Hepatocyte (in vitro differentiated cells): ENCODE results near the gene IGLL5. TPM values are rescaled to one million over a fixed set of nuclear protein-coding genes. Genes with fewer than 3 reads are reported as not detected.

Source experiments
- DNase-seq: peaks from one replicate; pipeline ENCODE4 v3.0.0-alpha.2; 2016; ENCODE audit warnings: low spot score
- H2AFZ ChIP-seq: fragments of 200-600 bp; sonication (generic); 2 replicates; pipeline ENCODE4 v1.6.0; 2016; ENCODE audit warnings: antibody characterized with exemption, mild to moderate bottlenecking
- H3K27ac ChIP-seq: fragments of 200-600 bp; sonication (generic); 2 replicates; pipeline ENCODE4 v1.5.1; 2016; ENCODE audit warnings: mild to moderate bottlenecking
- H3K27me3 ChIP-seq: fragments of 200-600 bp; sonication (generic); 2 replicates; pipeline ENCODE4 v1.6.1; 2016
- H3K36me3 ChIP-seq: fragments of 200-600 bp; sonication (generic); replicated peaks from 2 replicates; pipeline ENCODE4 v1.5.1; 2016; ENCODE audit warnings: low read depth; ENCODE audit not compliant: insufficient read depth
- H3K4me1 ChIP-seq: fragments of 200-600 bp; sonication (generic); 2 replicates; pipeline ENCODE4 v1.5.1; 2016; ENCODE audit warnings: mild to moderate bottlenecking, moderate library complexity; ENCODE audit not compliant: insufficient read depth
- H3K4me2 ChIP-seq: fragments of 200-600 bp; sonication (generic); 2 replicates; pipeline ENCODE4 v1.6.0; 2016
- H3K4me3 ChIP-seq: fragments of 200-600 bp; sonication (generic); 2 replicates; pipeline ENCODE4 v1.5.1; 2016; ENCODE audit warnings: mild to moderate bottlenecking
- H3K79me2 ChIP-seq: fragments of 200-600 bp; sonication (generic); 2 replicates; pipeline ENCODE4 v1.6.0; 2017; ENCODE audit warnings: mild to moderate bottlenecking
- H3K9me2 ChIP-seq: fragments of 200-600 bp; sonication (generic); replicated peaks from 2 replicates; pipeline ENCODE4 v1.6.0; 2017; ENCODE audit warnings: mild to moderate bottlenecking; ENCODE audit not compliant: insufficient read depth
- H3K9me3 ChIP-seq: fragments of 200-600 bp; sonication (generic); 2 replicates; pipeline ENCODE4 v1.5.1; 2016; ENCODE audit warnings: low read depth, mild to moderate bottlenecking
- H4K20me1 ChIP-seq: fragments of 200-600 bp; sonication (generic); 2 replicates; pipeline ENCODE4 v1.6.0; 2016; ENCODE audit warnings: mild to moderate bottlenecking; ENCODE audit not compliant: insufficient read depth, poor library complexity, severe bottlenecking
- EZH2 ChIP-seq: fragments of 200-600 bp; sonication (generic); IDR thresholded peaks from 2 replicates; pipeline ENCODE4 v1.6.1; 2016; ENCODE audit warnings: antibody characterized with exemption, mild to moderate bottlenecking, borderline replicate concordance
- EZH2phosphoT487 ChIP-seq: fragments of 200-600 bp; sonication (generic); IDR thresholded peaks from one replicate; pipeline ENCODE4 v1.6.1; 2018; ENCODE audit warnings: antibody characterized with exemption, mild to moderate bottlenecking, low read depth, moderate library complexity; ENCODE audit not compliant: unreplicated experiment, severe bottlenecking
- WGBS: methylation state at CpG from one replicate; pipeline ENCODE4 v1.1.6; 2016; ENCODE audit warnings: low lambda C conversion rate; ENCODE audit errors: missing lambda C conversion rate; 5-methylcytosine and 5-hydroxymethylcytosine counted together
- polyA plus RNA-seq: library from polyadenylated mRNA; unstranded; fragments of >200 nt; fragmentation: Nextera tagmentation; extraction: Ambion mirVana; gene quantifications from 2 replicates; pipeline ENCODE4 v1.2.1, GENCODE V29; 2016
- total RNA-seq: library from RNA; depleted of rRNA; stranded (reverse); fragments of >200 nt; gene quantifications from 2 replicates; pipeline ENCODE4 v1.2.3, GENCODE V29; 2014
- TF ChIP-seq, protein P1 (sequence below): fragments of 200-600 bp; sonication (generic); IDR thresholded peaks from 2 replicates; pipeline ENCODE4 v1.5.1; 2016; ENCODE audit warnings: antibody characterized with exemption, mild to moderate bottlenecking; ENCODE audit not compliant: poor library complexity

IGLL5 gene
- total and polyA plus RNA-seq, 2 experiments from 2014 or later = not detected

DNA sequence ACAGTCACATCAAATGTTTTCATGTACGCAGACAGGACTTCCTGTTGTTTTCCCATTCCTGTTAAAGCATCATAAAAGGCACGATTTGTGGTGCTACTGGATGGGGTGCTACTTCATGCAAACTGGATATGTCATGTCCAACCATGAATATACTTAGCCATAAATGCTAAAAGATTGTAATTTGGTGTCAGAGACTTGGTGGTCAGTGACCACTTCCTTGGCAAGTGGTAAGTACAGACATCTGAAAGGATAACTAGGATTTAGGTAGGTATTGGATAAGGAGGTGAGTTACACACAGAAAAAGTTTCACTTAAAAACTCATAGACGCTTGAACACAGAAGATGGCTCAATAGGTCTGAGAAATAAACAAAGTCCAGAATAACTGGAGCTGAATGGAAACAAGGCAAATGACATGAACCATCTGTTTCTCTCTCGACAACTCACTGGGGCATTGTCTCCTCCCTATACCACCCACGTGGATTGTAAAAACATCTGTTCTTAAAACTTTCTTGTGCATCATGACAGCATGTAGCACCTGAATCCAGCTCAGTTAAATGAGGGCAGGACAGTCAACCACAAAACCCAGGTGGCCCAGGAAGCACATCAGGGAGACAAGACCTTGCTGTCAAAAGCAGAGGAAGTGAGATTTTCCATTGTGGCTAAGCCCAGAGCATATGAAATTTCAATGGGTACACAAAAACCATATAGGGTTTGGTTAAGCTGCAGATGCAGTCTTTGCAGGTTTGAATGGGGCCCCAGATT, 22.1 kb upstream of the IGLL5 start:
- Histone ChIP-seq H3K79me2 (no peaks in the 10 kb centered on the region), H3K4me3 (no peak overlapping the region), H3K9me3 (no peaks in the 10 kb centered on the region), H2AFZ (no peak overlapping the region), H3K27me3 (peaks cover 14% of the 10 kb centered on the region), H3K9me2 (no peaks in the 10 kb centered on the region), H3K36me3 (no peaks in the 10 kb centered on the region), H3K4me1 (no peaks in the 10 kb centered on the region), H3K27ac (no peak overlapping the region), H3K4me2 (no peak overlapping the region), H4K20me1 (no peaks in the 10 kb centered on the region)
- TF ChIP-seq, protein P1, sequence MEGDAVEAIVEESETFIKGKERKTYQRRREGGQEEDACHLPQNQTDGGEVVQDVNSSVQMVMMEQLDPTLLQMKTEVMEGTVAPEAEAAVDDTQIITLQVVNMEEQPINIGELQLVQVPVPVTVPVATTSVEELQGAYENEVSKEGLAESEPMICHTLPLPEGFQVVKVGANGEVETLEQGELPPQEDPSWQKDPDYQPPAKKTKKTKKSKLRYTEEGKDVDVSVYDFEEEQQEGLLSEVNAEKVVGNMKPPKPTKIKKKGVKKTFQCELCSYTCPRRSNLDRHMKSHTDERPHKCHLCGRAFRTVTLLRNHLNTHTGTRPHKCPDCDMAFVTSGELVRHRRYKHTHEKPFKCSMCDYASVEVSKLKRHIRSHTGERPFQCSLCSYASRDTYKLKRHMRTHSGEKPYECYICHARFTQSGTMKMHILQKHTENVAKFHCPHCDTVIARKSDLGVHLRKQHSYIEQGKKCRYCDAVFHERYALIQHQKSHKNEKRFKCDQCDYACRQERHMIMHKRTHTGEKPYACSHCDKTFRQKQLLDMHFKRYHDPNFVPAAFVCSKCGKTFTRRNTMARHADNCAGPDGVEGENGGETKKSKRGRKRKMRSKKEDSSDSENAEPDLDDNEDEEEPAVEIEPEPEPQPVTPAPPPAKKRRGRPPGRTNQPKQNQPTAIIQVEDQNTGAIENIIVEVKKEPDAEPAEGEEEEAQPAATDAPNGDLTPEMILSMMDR = no peak
- TF ChIP-seq EZH2phosphoT487 (no peak), EZH2 (no peak)
- WGBS = 64% methylated on average over 5 of the region's 5 CpGs
- no peak for DNase-seq

DNA sequence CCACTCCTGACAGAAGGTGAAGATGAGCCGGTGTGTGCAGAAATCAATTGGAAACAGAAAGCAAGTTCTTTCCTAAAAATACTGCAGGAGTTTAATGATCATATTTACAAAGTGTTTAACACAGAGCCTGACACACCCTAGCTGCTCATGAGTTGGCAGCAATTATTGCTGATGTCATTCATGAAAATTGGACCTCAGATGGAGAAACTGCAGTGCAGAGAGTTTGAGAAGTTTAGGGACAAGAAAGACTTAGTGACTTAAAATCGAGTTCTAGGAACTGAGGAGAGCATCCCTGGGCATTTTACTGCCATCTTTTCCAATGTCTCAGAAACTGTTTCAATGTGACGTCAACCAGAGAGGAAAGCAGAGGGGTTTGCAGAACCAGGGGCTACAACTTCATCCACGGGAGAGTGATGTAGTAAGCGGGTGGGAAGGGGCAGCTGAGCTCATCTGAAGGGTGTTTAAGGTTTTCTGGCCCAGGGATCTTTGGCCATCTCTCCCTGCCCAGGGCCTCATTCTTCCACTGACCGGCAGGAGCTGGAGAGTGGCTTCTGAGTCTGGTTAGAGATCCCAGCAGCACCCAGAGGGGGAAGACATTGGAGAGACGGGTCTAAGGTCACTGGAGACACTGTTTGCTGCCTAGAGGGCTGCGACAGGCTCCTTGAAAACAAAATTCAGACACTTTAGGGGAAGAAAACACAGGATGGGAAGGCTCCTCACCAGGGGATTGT, 21.1 kb upstream of the IGLL5 start:
- H3K9me2 ChIP-seq = no peaks in the 10 kb centered on the region
- H4K20me1 ChIP-seq = no peaks in the 10 kb centered on the region
- TF ChIP-seq EZH2 (no peak), EZH2phosphoT487 (no peak)
- TF ChIP-seq, protein P1 = no peak
- no peak overlapping the region for H2AFZ ChIP-seq
- no peaks in the 10 kb centered on the region for H3K36me3 ChIP-seq
- DNase-seq = no peak
- H3K27me3 ChIP-seq = peaks cover 8% of the 10 kb centered on the region
- WGBS = 53% methylated on average over 8 of the region's 8 CpGs
- no peaks in the 10 kb centered on the region for H3K79me2 ChIP-seq
- no peak overlapping the region for H3K4me3 ChIP-seq
- no peak overlapping the region for H3K4me2 ChIP-seq
- H3K4me1 ChIP-seq = no peaks in the 10 kb centered on the region
- H3K9me3 ChIP-seq = no peaks in the 10 kb centered on the region
- no peak overlapping the region for H3K27ac ChIP-seq

DNA sequence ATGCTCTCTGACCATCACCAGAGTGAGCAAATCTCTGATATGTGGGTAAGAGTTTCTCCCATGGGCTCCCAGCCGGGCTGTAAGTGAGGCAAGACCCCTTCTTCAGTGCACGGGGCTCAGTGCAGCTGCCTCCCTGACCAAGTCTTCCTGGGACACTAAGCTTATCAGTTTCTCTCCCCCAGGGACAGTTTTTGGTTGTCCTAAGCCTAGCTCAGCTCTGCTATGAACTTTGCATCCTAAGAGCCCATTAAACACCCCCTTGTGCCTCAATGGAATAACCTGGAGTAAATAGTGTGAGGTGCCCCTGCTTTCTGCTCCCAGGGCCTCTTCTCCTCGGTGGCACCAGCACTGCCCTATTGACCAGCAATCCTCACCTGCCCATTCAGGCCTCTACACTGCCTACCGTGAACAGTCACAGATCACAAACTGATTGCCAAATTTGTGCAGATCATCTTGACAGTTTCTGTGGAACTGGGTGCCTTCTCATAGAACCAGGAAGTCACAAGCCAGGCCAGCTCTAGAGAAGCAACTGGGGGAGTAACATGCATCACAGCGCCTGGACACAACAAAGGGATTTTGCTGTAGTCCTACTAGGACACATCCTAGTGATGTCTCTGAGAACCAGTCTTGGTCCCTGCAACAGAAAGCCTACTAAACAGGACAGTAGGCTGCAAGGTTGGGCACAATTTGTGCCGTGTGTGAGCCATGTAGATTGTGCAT, 19.5 kb upstream of the IGLL5 start:
- no peaks in the 10 kb centered on the region for H3K79me2 ChIP-seq
- H3K27ac ChIP-seq = no peak overlapping the region
- H3K4me1 ChIP-seq = no peaks in the 10 kb centered on the region
- no peak overlapping the region for H3K4me2 ChIP-seq
- H2AFZ ChIP-seq = no peak overlapping the region
- H3K27me3 ChIP-seq = peaks cover 8% of the 10 kb centered on the region
- WGBS = 78% methylated on average over 6 of the region's 6 CpGs
- H3K36me3 ChIP-seq = no peaks in the 10 kb centered on the region
- no peaks in the 10 kb centered on the region for H4K20me1 ChIP-seq
- no peak overlapping the region for H3K4me3 ChIP-seq
- TF ChIP-seq EZH2 = no peak
- TF ChIP-seq, protein P1 = no peak
- no peak for TF ChIP-seq EZH2phosphoT487
- no peaks in the 10 kb centered on the region for H3K9me2 ChIP-seq
- H3K9me3 ChIP-seq = no peaks in the 10 kb centered on the region
- DNase-seq = no peak
